Measurements from ENCODE around the gene SSU72.

SSU72 gene

GRCh38 chr1:1591452-1591851 is 16.8 kb upstream of the SSU72 start:
- Histone ChIP-seq H3K9me3 (ENCODE audit: control insufficient read depth, insufficient read depth, low read depth, low read length) (no peaks in the 10 kb centered on the region), H3K4me1 (ENCODE audit: control insufficient read depth, insufficient read depth, low read length) (no peaks in the 10 kb centered on the region), H3K27ac (ENCODE audit: low read depth, low read length) (no peak overlapping the region), H3K9ac (ENCODE audit: low read length) (no peak overlapping the region), H3K4me3 (ENCODE audit: low read depth, low read length) (no peak overlapping the region), H3K36me3 (ENCODE audit: control insufficient read depth, insufficient read depth, low read length) (no peaks in the 10 kb centered on the region), H3K27me3 (ENCODE audit: control insufficient read depth, insufficient read depth, low read length) (peaks cover 18% of the 10 kb centered on the region)

- Histone ChIP-seq H3K4me1 (ENCODE audit: control insufficient read depth, insufficient read depth, low read length) (no peaks in the 10 kb centered on the region), H3K27ac (ENCODE audit: low read depth, low read length) (no peak overlapping the region), H3K4me3 (ENCODE audit: low read depth, low read length) (no peak overlapping the region), H3K9ac (ENCODE audit: low read length) (no peak overlapping the region), H3K9me3 (ENCODE audit: control insufficient read depth, insufficient read depth, low read depth, low read length) (no peaks in the 10 kb centered on the region), H3K27me3 (ENCODE audit: control insufficient read depth, insufficient read depth, low read length) (peaks cover 28% of the 10 kb centered on the region; the same call in 1 of the 2 replicates), H3K36me3 (ENCODE audit: control insufficient read depth, insufficient read depth, low read length) (no peaks in the 10 kb centered on the region)
These were observed 8.8 kb upstream of the SSU72 start for GRCh38 chr1:1583347-1584010.

- H3K9ac ChIP-seq (ENCODE audit: low read length): no peak overlapping the region
- H3K9me3 ChIP-seq (ENCODE audit: control insufficient read depth, insufficient read depth, low read depth, low read length): no peaks in the 10 kb centered on the region
- no peak overlapping the region for H3K4me3 ChIP-seq (ENCODE audit: low read depth, low read length)
- no peaks in the 10 kb centered on the region for H3K4me1 ChIP-seq (ENCODE audit: control insufficient read depth, insufficient read depth, low read length)
- H3K27me3 ChIP-seq (ENCODE audit: control insufficient read depth, insufficient read depth, low read length): peaks cover 29% of the 10 kb centered on the region; the same call in 1 of the 2 replicates
- H3K36me3 ChIP-seq (ENCODE audit: control insufficient read depth, insufficient read depth, low read length): no peaks in the 10 kb centered on the region
- no peak overlapping the region for H3K27ac ChIP-seq (ENCODE audit: low read depth, low read length)
These were observed 8.1 kb upstream of the SSU72 start for GRCh38 chr1:1582585-1583346.

- peaks cover 19% of the 10 kb centered on the region; the same call in 1 of the 2 replicates for H3K27me3 ChIP-seq (ENCODE audit: control insufficient read depth, insufficient read depth, low read length)
- H3K4me1 ChIP-seq (ENCODE audit: control insufficient read depth, insufficient read depth, low read length): no peaks in the 10 kb centered on the region; the same call in 1 of the 2 replicates
- no peaks in the 10 kb centered on the region; the same call in 1 of the 2 replicates for H3K36me3 ChIP-seq (ENCODE audit: control insufficient read depth, insufficient read depth, low read length)
- H3K27ac ChIP-seq (ENCODE audit: low read depth, low read length): no peak overlapping the region
- no peaks in the 10 kb centered on the region for H3K9me3 ChIP-seq (ENCODE audit: control insufficient read depth, insufficient read depth, low read depth, low read length)
- H3K4me3 ChIP-seq (ENCODE audit: low read depth, low read length): no peak overlapping the region
- H3K9ac ChIP-seq (ENCODE audit: low read length): peak overlapping the region; percentile 26
These were observed 3.8 kb upstream of the SSU72 start for GRCh38 chr1:1578371-1578940.

GRCh38 chr1:1577367-1578011 is 2.8 kb upstream of the SSU72 start:
- Histone ChIP-seq H3K36me3 (ENCODE audit: control insufficient read depth, insufficient read depth, low read length) (peaks cover 4% of the 10 kb centered on the region), H3K27ac (ENCODE audit: low read depth, low read length) (no peak overlapping the region), H3K9ac (ENCODE audit: low read length) (no peak overlapping the region), H3K4me3 (ENCODE audit: low read depth, low read length) (no peak overlapping the region), H3K27me3 (ENCODE audit: control insufficient read depth, insufficient read depth, low read length) (peaks cover 10% of the 10 kb centered on the region; the same call in 1 of the 2 replicates), H3K9me3 (ENCODE audit: control insufficient read depth, insufficient read depth, low read depth, low read length) (no peaks in the 10 kb centered on the region), H3K4me1 (ENCODE audit: control insufficient read depth, insufficient read depth, low read length) (no peaks in the 10 kb centered on the region; the same call in 1 of the 2 replicates)

- H3K4me3 ChIP-seq (ENCODE audit: low read depth, low read length): peak overlapping the region; percentile 99
- peaks cover 7% of the 10 kb centered on the region; the same call in 1 of the 2 replicates for H3K27me3 ChIP-seq (ENCODE audit: control insufficient read depth, insufficient read depth, low read length)
- H3K36me3 ChIP-seq (ENCODE audit: control insufficient read depth, insufficient read depth, low read length): peaks cover 12% of the 10 kb centered on the region
- H3K9ac ChIP-seq (ENCODE audit: low read length): peak overlapping the region; percentile 99
- H3K9me3 ChIP-seq (ENCODE audit: control insufficient read depth, insufficient read depth, low read depth, low read length): no peaks in the 10 kb centered on the region
- H3K4me1 ChIP-seq (ENCODE audit: control insufficient read depth, insufficient read depth, low read length): peaks cover 3% of the 10 kb centered on the region; the same call in 1 of the 2 replicates
- H3K27ac ChIP-seq (ENCODE audit: low read depth, low read length): peak overlapping the region; percentile 96
These were observed 581 bp downstream of the SSU72 start for GRCh38 chr1:1573843-1574720.

GRCh38 chr1:1569341-1569740 is 5.3 kb downstream of the SSU72 start:
- Histone ChIP-seq H3K9me3 (ENCODE audit: control insufficient read depth, insufficient read depth, low read depth, low read length) (no peaks in the 10 kb centered on the region), H3K36me3 (ENCODE audit: control insufficient read depth, insufficient read depth, low read length) (peaks cover 31% of the 10 kb centered on the region), H3K27ac (ENCODE audit: low read depth, low read length) (no peak overlapping the region), H3K9ac (ENCODE audit: low read length) (no peak overlapping the region), H3K4me3 (ENCODE audit: low read depth, low read length) (no peak overlapping the region), H3K27me3 (ENCODE audit: control insufficient read depth, insufficient read depth, low read length) (no peaks in the 10 kb centered on the region), H3K4me1 (ENCODE audit: control insufficient read depth, insufficient read depth, low read length) (peaks cover 3% of the 10 kb centered on the region; the same call in 1 of the 2 replicates)

- H3K36me3 ChIP-seq (ENCODE audit: control insufficient read depth, insufficient read depth, low read length): peaks cover 45% of the 10 kb centered on the region
- H3K27ac ChIP-seq (ENCODE audit: low read depth, low read length): peak overlapping the region; percentile 63
- peak overlapping the region; percentile 9 for H3K9ac ChIP-seq (ENCODE audit: low read length)
- no peak overlapping the region for H3K4me3 ChIP-seq (ENCODE audit: low read depth, low read length)
- no peaks in the 10 kb centered on the region for H3K27me3 ChIP-seq (ENCODE audit: control insufficient read depth, insufficient read depth, low read length)
- no peaks in the 10 kb centered on the region for H3K9me3 ChIP-seq (ENCODE audit: control insufficient read depth, insufficient read depth, low read depth, low read length)
- peaks cover 3% of the 10 kb centered on the region; the same call in 1 of the 2 replicates for H3K4me1 ChIP-seq (ENCODE audit: control insufficient read depth, insufficient read depth, low read length)
These were observed 6.8 kb downstream of the SSU72 start for GRCh38 chr1:1567891-1568291.

GRCh38 chr1:1567152-1567875 is 7.3 kb downstream of the SSU72 start:
- Histone ChIP-seq H3K27me3 (ENCODE audit: control insufficient read depth, insufficient read depth, low read length) (no peaks in the 10 kb centered on the region), H3K4me1 (ENCODE audit: control insufficient read depth, insufficient read depth, low read length) (peaks cover 3% of the 10 kb centered on the region; the same call in 1 of the 2 replicates), H3K9me3 (ENCODE audit: control insufficient read depth, insufficient read depth, low read depth, low read length) (no peaks in the 10 kb centered on the region), H3K36me3 (ENCODE audit: control insufficient read depth, insufficient read depth, low read length) (peaks cover 46% of the 10 kb centered on the region), H3K9ac (ENCODE audit: low read length) (no peak overlapping the region), H3K27ac (ENCODE audit: low read depth, low read length) (peak overlapping the region; percentile 63), H3K4me3 (ENCODE audit: low read depth, low read length) (no peak overlapping the region)
